Esophagus squamous epithelium (tissue), 4 donors: ENCODE results near the gene LMAN1L.
A peak's percentile ranks its signal among the peaks of the same experiment; 100 is the strongest.

ENCODE experiments used
- POLR2A ChIP-seq, 4 donors: fragments of 450-650 bp; IDR thresholded peaks; one replicate each; pipeline ENCODE4 v1.6.1; 2017; ENCODE audit warnings: antibody characterized with exemption in 4 of 4, mild to moderate bottlenecking in 4 of 4, moderate library complexity in 3 of 4
- TF ChIP-seq, protein P1 (sequence below), 6 experiments: fragments of 450-650 bp in 4 of 6; fragments of 200-600 bp in 2 of 6; sonication (generic) in 2 of 6; IDR thresholded peaks; one replicate each; pipeline ENCODE4 v1.5.1; 2016 to 2019; ENCODE audit warnings: antibody characterized with exemption in 6 of 6, mild to moderate bottlenecking in 4 of 6, moderate library complexity in 4 of 6

DNA sequence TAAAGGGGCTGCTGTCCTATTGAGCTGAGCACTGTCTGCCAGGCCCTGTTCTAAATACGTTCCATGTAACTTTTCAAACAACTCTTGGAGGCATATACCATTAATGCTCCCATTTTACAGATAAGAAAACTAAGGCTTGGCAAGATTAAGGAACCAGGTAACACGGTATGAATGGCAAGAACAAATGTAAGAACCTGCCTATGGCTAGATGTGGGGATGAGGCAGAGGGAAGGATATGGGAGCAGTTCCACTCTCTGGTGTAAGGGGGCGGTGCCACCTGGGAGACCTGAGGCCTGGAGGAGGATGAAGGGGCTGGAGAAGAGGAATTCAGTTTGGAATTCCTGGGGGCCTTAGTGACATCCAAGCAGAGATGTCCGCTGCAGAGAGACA, 3.8 kb upstream of the LMAN1L start:
- TF ChIP-seq, protein P1, sequence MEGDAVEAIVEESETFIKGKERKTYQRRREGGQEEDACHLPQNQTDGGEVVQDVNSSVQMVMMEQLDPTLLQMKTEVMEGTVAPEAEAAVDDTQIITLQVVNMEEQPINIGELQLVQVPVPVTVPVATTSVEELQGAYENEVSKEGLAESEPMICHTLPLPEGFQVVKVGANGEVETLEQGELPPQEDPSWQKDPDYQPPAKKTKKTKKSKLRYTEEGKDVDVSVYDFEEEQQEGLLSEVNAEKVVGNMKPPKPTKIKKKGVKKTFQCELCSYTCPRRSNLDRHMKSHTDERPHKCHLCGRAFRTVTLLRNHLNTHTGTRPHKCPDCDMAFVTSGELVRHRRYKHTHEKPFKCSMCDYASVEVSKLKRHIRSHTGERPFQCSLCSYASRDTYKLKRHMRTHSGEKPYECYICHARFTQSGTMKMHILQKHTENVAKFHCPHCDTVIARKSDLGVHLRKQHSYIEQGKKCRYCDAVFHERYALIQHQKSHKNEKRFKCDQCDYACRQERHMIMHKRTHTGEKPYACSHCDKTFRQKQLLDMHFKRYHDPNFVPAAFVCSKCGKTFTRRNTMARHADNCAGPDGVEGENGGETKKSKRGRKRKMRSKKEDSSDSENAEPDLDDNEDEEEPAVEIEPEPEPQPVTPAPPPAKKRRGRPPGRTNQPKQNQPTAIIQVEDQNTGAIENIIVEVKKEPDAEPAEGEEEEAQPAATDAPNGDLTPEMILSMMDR (IDR thresholded peaks at IDR 0.05), result peak in 1 of 6 experiments; percentile 6
- no peak for TF ChIP-seq POLR2A (IDR thresholded peaks at IDR 0.05)
